Left ventricle myocardium superior (tissue), 1 donor: ENCODE results near the gene PRKCD. TPM values are rescaled to one million over a fixed set of nuclear protein-coding genes. Genes with fewer than 3 reads are reported as not detected.

ENCODE experiments used
- ATAC-seq: fragments of 200-7000 bp; cut with Tn5 transposase; one replicate; pipeline ENCODE4 v1.9.1; 2020; ENCODE audit warnings: mild to moderate bottlenecking, moderate library complexity
- DNase-seq: peaks from one replicate; pipeline ENCODE4 v3.0.0-alpha.2; 2020
- intact Hi-C: fragments of 100-400 bp; cut with micrococcal nuclease; formaldehyde crosslinking; loops from one replicate; pipeline ENCODE4 v1.11.0; 2022
- total RNA-seq: library from RNA; stranded (reverse); fragmentation: NEBNext Ultra II Directional; extraction: Animal tissue kit (Norgen Biotek cat#: 25700); gene quantifications from one replicate; pipeline ENCODE4 v1.2.1, GENCODE V29; 2021
- donor health status: DM: no; HTN: yes; CAD: no; lungs with severe emphysema.

PRKCD gene
- total RNA-seq, 1 donor from 2014 or later: 13.2 TPM

DNA sequence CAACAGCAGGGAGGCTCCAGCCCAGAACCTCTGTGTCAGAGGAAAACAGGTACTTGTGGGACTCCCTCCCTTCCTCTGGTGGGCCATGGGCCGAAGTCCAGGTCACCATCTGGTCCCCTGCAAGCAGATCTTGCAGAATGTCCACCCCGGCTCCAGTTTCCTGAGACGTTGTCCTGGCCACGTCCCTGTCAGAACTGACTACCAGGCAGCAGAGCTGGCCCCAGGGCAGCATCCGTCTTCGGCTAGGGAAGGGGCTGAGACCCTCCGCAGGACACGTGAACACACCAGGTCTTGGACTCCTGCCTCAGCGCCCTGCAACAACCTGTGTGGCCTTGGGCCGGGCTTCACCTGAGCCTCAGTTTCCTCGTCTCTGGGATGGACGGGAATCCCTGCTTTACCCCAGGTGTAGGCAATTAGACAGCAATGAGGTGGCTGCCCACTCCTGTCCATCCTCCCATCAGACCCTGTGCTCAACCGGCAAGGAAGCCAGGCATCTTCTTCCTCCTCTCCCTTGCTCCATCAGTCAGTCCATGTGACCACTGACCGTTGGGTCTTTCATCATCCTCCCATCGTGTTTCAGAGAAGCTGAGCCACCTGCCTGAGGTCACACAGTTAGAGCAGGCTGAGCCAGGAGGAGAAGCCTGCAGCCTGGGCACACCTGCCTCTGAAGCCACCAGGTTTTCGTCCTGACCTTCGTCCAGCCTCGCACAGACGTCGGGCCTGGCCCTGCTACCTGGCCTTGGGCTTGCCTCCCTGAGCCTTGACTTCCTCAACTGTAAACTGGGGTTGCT is 8.9 kb upstream of the PRKCD start:
- intact Hi-C loops: no loop called here

DNA sequence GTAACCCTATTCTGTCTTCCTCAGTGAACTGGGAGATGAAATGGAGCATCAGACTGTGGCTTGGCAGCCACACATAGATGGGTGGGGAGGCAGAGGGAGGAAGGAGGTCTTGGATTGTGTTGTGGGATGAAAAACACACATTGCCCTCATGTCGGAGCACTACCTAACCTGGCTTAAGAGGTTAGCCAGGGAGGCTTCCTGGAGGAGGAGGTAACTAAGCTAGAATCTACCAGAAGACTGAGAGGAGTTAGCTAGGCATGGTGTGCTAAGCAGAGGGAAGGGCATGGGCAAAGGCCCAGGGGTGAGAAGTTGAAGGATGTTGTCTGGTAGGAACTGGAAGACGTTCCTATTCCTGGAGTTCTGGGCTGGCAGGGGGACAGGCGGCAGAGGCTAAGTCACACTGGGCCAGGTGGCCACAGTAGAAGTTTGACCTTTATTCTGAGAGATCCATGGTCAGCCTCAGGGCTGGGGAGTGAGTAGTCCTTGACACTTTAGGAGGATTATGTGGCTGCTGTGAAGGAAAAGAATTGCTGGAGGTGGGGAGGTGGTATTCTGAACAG is 7.7 kb upstream of the PRKCD start:
- DNase-seq (no peak), ATAC-seq (no peak)
- intact Hi-C loops: no loop called here

More for the DNA sequence above, 8.9 kb upstream of the PRKCD start:
- DNase-seq: peak; percentile 21
- no peak for ATAC-seq

- DNase-seq: no peak
- intact Hi-C loops: no loop called here
- no peak for ATAC-seq
Observed at GRCh38 chr3:53153980-53154379, 7.0 kb upstream of the PRKCD start.

GRCh38 chr3:53154881-53155285 is 6.1 kb upstream of the PRKCD start:
- DNase-seq (no peak), ATAC-seq (no peak)
- intact Hi-C loops: no loop called here

- peak; percentile 18 for ATAC-seq
- intact Hi-C loops: no loop called here
- DNase-seq: no peak
Observed at GRCh38 chr3:53155760-53156159, 5.2 kb upstream of the PRKCD start.

DNA sequence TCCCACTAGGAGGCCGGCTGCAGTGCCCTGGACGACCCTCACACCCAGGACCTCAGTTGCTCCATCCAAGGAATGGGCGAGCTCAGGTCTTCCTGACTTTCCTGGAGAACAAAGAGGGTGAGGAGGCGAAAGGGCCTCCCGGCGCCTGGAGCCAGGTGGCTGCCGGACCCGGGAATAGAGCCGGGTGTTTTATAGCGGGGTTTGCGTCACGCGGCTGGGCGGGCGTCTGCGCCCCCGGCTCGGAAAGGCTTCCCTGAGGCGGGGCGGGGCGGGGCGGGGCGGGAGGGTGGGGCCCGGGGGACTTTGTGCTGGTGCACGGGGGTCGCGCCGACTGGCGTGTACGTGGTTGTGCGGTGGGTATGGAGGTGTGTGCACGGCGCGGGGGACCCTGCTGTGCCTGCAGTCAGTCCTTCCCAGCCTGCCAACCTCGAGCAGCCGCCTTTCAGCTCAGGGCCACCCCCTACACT is 4.6 kb upstream of the PRKCD start:
- intact Hi-C loops: no loop called here
- DNase-seq (no peak), ATAC-seq (no peak)

- DNase-seq (no peak), ATAC-seq (no peak)
- intact Hi-C loops: no loop called here
Observed at GRCh38 chr3:53157974-53158580, 2.9 kb upstream of the PRKCD start.

GRCh38 chr3:53158765-53159155 is 2.2 kb upstream of the PRKCD start:
- intact Hi-C loops: no loop called here

GRCh38 chr3:53159156-53160060 is 1.6 kb upstream of the PRKCD start:
- intact Hi-C loops: no loop called here
- ATAC-seq (no peak), DNase-seq (no peak)

More at GRCh38 chr3:53158765-53159155, 2.2 kb upstream of the PRKCD start:
- DNase-seq (no peak), ATAC-seq (no peak)

- DNase-seq (no peak), ATAC-seq (no peak)
- intact Hi-C loops: no loop called here
Observed at GRCh38 chr3:53160061-53160659, 849 bp upstream of the PRKCD start.

- intact Hi-C loops: no loop called here
- ATAC-seq: no peak
- DNase-seq: peak; percentile 69
Observed at GRCh38 chr3:53161450-53161819, 426 bp downstream of the PRKCD start.

DNA sequence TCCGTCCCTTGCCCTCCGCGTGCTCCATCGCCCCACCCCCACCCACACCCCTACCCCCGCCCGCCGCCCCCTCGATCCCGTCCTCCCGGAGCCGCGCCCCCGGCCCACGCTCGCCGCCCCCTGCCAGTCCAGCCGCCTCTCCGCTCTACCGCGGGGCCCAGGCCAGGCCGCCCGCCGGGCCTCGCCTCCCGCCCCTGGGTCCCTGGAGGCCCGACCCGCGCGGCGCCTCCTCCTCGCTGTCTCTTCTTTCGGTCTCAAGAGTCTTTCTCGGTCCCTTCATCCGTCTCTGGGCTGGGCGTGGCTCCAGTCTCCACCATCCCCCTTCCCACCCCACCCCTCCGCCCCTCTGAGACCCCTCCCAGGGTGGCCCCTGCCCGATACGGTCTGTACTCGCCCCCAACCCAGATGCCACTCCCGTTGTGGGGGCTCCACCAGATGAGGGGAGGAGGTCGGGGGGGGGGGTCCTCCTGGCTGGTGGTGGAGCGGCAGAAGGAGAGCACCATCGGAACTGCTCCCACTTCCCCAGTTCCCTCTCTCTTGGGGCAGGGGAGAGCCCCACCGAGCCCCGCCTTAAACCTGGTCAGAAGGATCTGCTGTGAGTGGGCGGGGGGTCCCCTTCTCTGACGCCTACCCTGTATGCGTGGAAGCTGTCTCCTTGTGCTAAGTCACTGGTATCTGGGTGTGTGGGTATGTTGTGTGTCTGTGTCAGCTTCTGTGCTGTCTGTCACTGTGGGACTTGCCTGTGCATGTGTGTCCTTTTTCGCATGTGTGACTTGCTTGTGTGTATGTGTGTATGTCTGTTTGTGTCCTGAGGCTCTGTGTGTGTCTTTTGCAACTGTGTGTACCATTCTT is 1.0 kb downstream of the PRKCD start:
- DNase-seq: peak; percentile 71
- intact Hi-C loops: no loop called here

GRCh38 chr3:53162672-53163443 is 1.8 kb downstream of the PRKCD start:
- DNase-seq: no peak
- intact Hi-C loops: no loop called here
- ATAC-seq: no peak

More for the DNA sequence above, 1.0 kb downstream of the PRKCD start:
- peak; percentile 5 for ATAC-seq

GRCh38 chr3:53163444-53164387 is 2.7 kb downstream of the PRKCD start:
- intact Hi-C loops: no loop called here
- ATAC-seq: no peak
- DNase-seq: no peak

DNA sequence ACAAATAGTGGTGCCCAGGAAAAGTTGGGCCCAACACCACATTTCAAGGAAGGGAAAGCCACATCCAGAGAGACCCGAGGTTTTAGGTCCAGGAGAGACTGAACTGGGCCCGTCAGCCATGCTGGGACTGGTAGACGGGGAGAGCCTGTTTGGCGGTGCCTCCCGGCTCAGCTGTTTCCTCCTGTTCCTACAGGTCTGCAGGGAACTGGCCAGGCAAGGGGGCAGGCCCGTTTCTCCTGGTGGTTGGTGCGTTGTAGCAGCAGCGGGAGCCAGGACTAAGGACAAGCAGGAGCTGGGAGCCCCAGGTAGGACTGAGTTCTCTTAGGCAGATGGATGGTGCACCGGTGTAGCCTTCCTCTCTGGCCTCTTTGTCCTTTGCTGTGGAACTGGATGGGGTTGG is 3.9 kb downstream of the PRKCD start:
- no peak for ATAC-seq
- intact Hi-C loops: no loop called here
- DNase-seq: no peak

DNA sequence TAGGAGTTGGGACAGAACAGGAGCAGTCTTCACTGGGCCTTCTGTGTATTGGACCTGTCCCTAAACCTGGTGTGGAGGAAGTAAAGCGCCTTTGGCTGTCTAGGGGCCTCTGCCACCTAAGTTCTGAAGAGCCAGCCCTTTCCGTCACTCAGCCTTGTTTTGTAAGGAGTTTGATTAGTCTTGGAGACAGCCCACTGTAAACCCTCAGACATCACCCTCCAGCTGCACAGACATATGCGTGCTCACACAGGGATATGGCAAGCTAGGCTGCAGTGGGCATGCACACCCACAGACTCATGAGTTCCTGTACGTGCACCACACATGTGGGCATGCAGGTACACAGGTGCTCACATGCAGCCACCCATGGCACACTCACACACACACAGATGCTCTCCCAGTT is 5.2 kb downstream of the PRKCD start:
- DNase-seq: no peak
- intact Hi-C loops: no loop called here
- ATAC-seq: no peak
